Muscle layer of duodenum (tissue), 2 donors: Measurements from ENCODE around the gene GCG.

Experiments
- H3K27ac ChIP-seq: one replicate; pipeline ENCODE4 v1.7.0; 2013; ENCODE audit warnings: mild to moderate bottlenecking, low read length
- H3K27me3 ChIP-seq: one replicate; pipeline ENCODE4 v1.7.0; 2013; ENCODE audit warnings: low read depth, mild to moderate bottlenecking, control low read depth, low read length
- H3K36me3 ChIP-seq, 2 donors: one replicate each; pipeline ENCODE4 v1.7.0; 2013; ENCODE audit warnings: low read length in 2 of 2, control low read depth in 1 of 2, mild to moderate bottlenecking in 1 of 2; ENCODE audit not compliant: insufficient read depth in 2 of 2, control insufficient read depth in 1 of 2
- H3K4me1 ChIP-seq, 2 donors: one replicate each; pipeline ENCODE4 v1.7.0; 2013; ENCODE audit warnings: low read length in 2 of 2, mild to moderate bottlenecking in 2 of 2, control low read depth in 1 of 2, moderate library complexity in 1 of 2; ENCODE audit not compliant: insufficient read depth in 2 of 2, control insufficient read depth in 1 of 2
- H3K4me3 ChIP-seq, 2 donors: one replicate each; pipeline ENCODE4 v1.7.0; 2013; ENCODE audit warnings: low read length in 2 of 2, low read depth in 1 of 2, mild to moderate bottlenecking in 1 of 2
- H3K9me3 ChIP-seq, 2 donors: one replicate each; pipeline ENCODE4 v1.7.0; 2013; ENCODE audit warnings: low read length in 2 of 2, control low read depth in 1 of 2, mild to moderate bottlenecking in 1 of 2; ENCODE audit not compliant: control insufficient read depth in 1 of 2
- donor health status: healthy.

The GCG gene

GRCh38 chr2:162115076-162115475 is 37.0 kb downstream of the GCG start:
- H3K36me3 ChIP-seq, result no peaks in the 10 kb centered on the region
- H3K27me3 ChIP-seq, result no peaks in the 10 kb centered on the region
- no peak overlapping the region for H3K27ac ChIP-seq
- no peaks in the 10 kb centered on the region for H3K9me3 ChIP-seq
- peaks cover 0 to 3% of the 10 kb centered on the region in 2 donors for H3K4me1 ChIP-seq
- no peak overlapping the region for H3K4me3 ChIP-seq

DNA sequence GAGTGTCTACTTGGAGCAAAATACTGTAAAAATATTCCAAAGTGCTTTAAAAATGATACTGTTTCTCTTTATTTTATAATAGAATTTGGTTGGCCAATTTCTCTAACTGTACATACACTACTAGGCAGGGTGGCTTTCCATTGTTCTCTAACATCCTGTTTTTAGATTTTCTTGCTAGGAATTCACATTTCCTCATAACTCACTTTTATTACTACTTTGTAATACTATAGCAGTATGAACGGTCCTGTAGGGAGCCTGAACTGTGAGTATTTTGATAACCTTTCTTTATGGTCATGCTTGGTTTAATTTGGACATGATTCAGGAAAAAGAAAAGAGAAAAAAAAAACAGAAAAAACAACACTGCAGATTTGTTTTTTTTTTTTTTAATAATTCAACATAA is 37.8 kb downstream of the GCG start:
- H3K4me1 ChIP-seq, result peaks cover 0 to 3% of the 10 kb centered on the region in 2 donors
- H3K4me3 ChIP-seq, result no peak overlapping the region
- no peak overlapping the region for H3K27ac ChIP-seq
- H3K36me3 ChIP-seq, result no peaks in the 10 kb centered on the region
- H3K9me3 ChIP-seq, result no peaks in the 10 kb centered on the region
- H3K27me3 ChIP-seq, result no peaks in the 10 kb centered on the region

DNA sequence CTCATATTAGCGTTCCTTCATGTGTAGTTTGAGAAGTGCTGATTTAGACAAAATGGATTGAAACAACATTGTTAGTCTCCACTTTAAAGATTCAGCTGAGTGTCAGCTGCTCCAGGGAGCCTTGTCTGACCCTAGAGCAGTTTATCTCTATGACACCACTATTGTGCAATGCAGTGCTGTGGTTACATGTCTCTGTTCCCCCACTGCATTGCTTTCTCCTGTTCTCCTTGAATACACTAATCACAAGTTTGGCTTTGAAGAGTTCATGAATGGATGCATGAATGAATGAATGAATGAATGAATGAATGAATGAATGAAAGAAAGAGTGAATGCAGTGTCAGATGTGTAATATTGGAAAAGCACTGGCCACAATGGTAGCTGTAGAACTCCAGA is 38.3 kb downstream of the GCG start:
- H3K27ac ChIP-seq, result no peak overlapping the region
- no peaks in the 10 kb centered on the region for H3K27me3 ChIP-seq
- H3K36me3 ChIP-seq, result no peaks in the 10 kb centered on the region
- H3K9me3 ChIP-seq, result no peaks in the 10 kb centered on the region
- H3K4me3 ChIP-seq, result no peak overlapping the region
- H3K4me1 ChIP-seq, result peaks cover 0 to 3% of the 10 kb centered on the region in 2 donors

GRCh38 chr2:162113088-162113775 is 38.8 kb downstream of the GCG start:
- Histone ChIP-seq H3K36me3 (no peaks in the 10 kb centered on the region), H3K9me3 (no peaks in the 10 kb centered on the region), H3K4me1 (peaks cover 0 to 3% of the 10 kb centered on the region in 2 donors), H3K4me3 (no peak overlapping the region), H3K27me3 (no peaks in the 10 kb centered on the region), H3K27ac (no peak overlapping the region)

DNA sequence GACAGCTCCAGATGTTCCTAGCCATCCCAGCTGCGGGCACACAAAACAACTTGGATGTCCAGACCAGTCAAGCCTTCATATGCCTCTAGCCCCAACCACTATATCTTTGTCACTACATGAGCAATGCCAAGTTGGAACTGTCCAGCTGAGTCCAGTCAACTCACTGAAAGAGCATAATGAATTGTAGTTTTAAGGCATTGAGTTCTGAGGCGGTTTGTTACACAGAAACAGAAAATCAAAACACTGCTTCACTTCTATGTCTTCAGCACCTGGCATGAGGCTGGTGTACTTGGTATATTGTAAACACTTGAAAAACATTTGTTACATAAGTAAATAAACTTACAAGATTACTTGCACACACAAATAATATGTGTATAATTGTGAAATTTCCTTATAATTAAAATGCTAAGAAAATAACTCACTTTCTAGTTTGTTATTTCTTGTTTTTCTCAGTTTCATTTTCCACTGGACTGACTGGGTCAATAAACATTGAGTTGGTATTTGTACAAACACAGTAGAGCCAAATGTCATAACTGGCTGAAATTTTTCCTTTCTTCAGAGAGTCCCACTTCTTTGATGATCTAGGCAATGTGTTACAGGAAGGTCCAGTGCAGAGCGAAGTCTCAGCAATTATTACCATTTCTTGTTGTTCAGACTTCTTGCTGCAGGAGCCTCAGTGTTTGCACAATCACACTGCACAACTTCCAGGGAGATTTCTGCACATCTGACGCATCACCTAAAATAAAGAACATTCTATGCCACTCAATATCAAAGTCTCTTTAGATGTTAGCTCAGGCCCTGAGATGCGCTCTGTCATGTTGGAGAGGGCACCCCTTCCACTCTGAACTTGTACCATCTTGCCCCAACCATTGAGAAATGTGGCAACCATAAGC is 39.8 kb downstream of the GCG start:
- no peak overlapping the region for H3K27ac ChIP-seq
- H3K36me3 ChIP-seq, result no peaks in the 10 kb centered on the region
- no peaks in the 10 kb centered on the region for H3K27me3 ChIP-seq
- no peaks in the 10 kb centered on the region for H3K9me3 ChIP-seq
- H3K4me1 ChIP-seq, result peaks cover 0 to 3% of the 10 kb centered on the region in 2 donors
- no peak overlapping the region for H3K4me3 ChIP-seq

GRCh38 chr2:162107361-162107901 is 44.6 kb downstream of the GCG start:
- H3K4me1 ChIP-seq, result no peaks in the 10 kb centered on the region

DNA sequence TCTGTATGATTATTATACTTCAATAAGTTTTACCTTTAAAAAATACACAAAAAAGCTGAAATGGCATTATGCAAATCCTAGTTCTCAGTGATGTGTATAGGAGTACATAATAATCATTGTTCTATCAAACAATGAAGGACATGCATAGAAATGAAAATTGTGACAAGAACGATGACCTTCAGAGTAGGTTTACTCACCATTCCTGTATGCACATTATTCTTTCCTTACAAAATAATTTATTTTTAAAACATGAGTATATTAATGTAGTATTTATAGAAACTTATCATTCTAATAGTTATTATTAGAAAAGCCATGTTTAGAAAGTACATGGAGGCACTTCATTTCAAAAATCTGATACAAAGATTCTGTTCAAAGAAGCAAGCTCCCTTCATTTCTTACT is 45.3 kb downstream of the GCG start:
- H3K36me3 ChIP-seq, result no peaks in the 10 kb centered on the region

More at GRCh38 chr2:162107361-162107901, 44.6 kb downstream of the GCG start:
- no peaks in the 10 kb centered on the region for H3K9me3 ChIP-seq
- H3K36me3 ChIP-seq, result no peaks in the 10 kb centered on the region
- no peaks in the 10 kb centered on the region for H3K27me3 ChIP-seq
- no peak overlapping the region for H3K4me3 ChIP-seq
- no peak overlapping the region for H3K27ac ChIP-seq

GRCh38 chr2:162106146-162106551 is 45.9 kb downstream of the GCG start:
- Histone ChIP-seq H3K4me3 (no peak overlapping the region), H3K27ac (no peak overlapping the region), H3K4me1 (no peaks in the 10 kb centered on the region), H3K27me3 (no peaks in the 10 kb centered on the region), H3K9me3 (no peaks in the 10 kb centered on the region), H3K36me3 (no peaks in the 10 kb centered on the region)

More for the DNA sequence above, 45.3 kb downstream of the GCG start:
- no peaks in the 10 kb centered on the region for H3K4me1 ChIP-seq
- H3K27me3 ChIP-seq, result no peaks in the 10 kb centered on the region
- no peaks in the 10 kb centered on the region for H3K9me3 ChIP-seq
- H3K4me3 ChIP-seq, result no peak overlapping the region
- H3K27ac ChIP-seq, result no peak overlapping the region

DNA sequence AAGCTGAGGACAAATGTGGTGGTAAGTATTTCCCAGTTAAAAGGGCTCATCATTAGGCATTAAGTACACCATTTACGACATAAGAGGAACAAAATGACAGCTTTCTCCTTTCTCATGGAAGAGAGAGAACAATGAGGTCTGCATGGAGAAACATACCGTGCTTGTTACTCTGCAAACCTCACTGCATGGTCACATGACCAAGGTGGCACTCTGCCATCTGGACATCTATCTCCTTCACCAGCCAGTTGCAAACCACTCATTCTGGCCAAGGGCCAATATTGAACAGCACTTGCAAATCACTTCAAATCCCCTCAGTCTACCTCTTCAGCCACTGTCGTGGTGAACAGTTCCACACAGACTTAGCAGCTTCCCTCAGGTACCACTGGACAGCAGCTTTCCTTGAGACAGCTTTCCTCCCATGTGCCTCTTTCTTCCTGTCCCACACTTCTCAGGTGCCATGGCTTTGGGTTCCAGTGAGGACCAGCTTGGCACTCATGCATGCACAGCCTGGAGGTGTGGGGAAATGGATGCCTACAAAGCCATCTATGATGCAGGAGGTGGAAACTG is 48.5 kb downstream of the GCG start:
- no peak overlapping the region for H3K4me3 ChIP-seq
- no peaks in the 10 kb centered on the region for H3K36me3 ChIP-seq
- H3K27ac ChIP-seq, result no peak overlapping the region
- H3K4me1 ChIP-seq, result no peaks in the 10 kb centered on the region
- H3K9me3 ChIP-seq, result no peaks in the 10 kb centered on the region
- no peaks in the 10 kb centered on the region for H3K27me3 ChIP-seq

DNA sequence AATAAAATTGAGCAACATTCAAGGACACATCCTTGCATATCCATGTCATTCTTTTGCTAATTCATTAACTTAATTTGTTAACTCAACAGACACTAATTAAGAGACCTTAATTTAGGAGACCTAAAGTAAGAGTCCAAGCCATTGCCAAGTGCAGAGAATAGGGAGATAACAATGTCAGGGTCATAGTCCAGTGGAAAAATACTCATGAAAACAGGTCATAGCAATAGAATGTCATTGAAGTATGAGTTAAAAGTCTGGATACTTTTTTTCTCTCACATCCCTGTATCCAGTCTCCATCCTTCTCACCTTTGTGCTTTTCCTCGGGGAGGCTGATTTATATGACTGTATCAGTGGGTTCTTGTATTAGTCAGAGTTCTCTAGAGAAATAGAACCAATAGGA is 51.5 kb downstream of the GCG start:
- H3K27me3 ChIP-seq, result no peaks in the 10 kb centered on the region
- H3K4me1 ChIP-seq, result no peaks in the 10 kb centered on the region
- no peaks in the 10 kb centered on the region for H3K9me3 ChIP-seq
- H3K4me3 ChIP-seq, result no peak overlapping the region
- H3K36me3 ChIP-seq, result no peaks in the 10 kb centered on the region
- H3K27ac ChIP-seq, result no peak overlapping the region

DNA sequence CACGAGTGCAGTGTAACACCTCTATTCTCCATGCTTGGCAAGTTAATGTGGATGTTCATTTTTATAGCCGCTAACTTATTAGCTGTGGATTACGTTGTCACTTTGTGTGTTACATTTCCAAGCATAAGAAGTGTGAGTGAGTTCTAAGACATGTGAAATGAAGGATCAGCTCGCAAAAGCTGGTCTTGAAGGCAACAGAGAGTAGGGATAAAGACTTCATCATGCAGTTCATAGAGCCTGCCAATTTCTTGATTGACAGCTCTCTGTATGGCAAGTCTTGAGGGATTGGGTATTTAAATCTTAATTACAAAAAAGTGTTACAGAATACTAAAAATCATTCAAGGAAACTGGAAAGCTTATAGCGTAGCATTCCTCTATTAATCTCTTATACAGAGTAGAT is 52.2 kb downstream of the GCG start:
- Histone ChIP-seq H3K4me1 (no peaks in the 10 kb centered on the region), H3K27me3 (no peaks in the 10 kb centered on the region), H3K4me3 (no peak overlapping the region), H3K27ac (no peak overlapping the region), H3K36me3 (no peaks in the 10 kb centered on the region), H3K9me3 (no peaks in the 10 kb centered on the region)
